ENCODE results near the gene SCRN2.

Gene SCRN2

GRCh38 chr17:47840742-47841487, at the start of gene SCRN2:
Gene SCRN2 (minus strand): TSS chr17:47841273. CDS start chr17:47840843, 430 bp downstream.
- peak; percentile 79 to 87 (median 83) for DNase-seq (ENCODE audit: low read depth in 3 of 3)

GRCh38 chr17:47889734-47890529, 48.9 kb upstream of the SCRN2 start:
- peak; percentile 78 to 92 (median 87) for DNase-seq (ENCODE audit: low read depth in 3 of 3)

- DNase-seq (ENCODE audit: low read depth in 3 of 3), result no peak
These were observed 47.2 kb upstream of the SCRN2 start for GRCh38 chr17:47888293-47888692.

GRCh38 chr17:47884905-47885730, 44.0 kb upstream of the SCRN2 start:
- no peak for DNase-seq (ENCODE audit: low read depth in 3 of 3)

GRCh38 chr17:47884427-47884740, 43.3 kb upstream of the SCRN2 start:
- no peak for DNase-seq (ENCODE audit: low read depth in 3 of 3)

- DNase-seq (ENCODE audit: low read depth in 3 of 3), result no peak
These were observed 42.7 kb upstream of the SCRN2 start for GRCh38 chr17:47883589-47884426.

- no peak for DNase-seq (ENCODE audit: low read depth in 3 of 3)
These were observed 41.9 kb upstream of the SCRN2 start for GRCh38 chr17:47882695-47883588.

GRCh38 chr17:47882247-47882646, 41.2 kb upstream of the SCRN2 start:
- no peak for DNase-seq (ENCODE audit: low read depth in 3 of 3)

- DNase-seq (ENCODE audit: low read depth in 3 of 3), result no peak
These were observed 38.8 kb upstream of the SCRN2 start for GRCh38 chr17:47879776-47880454.

- DNase-seq (ENCODE audit: low read depth in 3 of 3), result no peak
These were observed 38.0 kb upstream of the SCRN2 start for GRCh38 chr17:47879028-47879585.

- DNase-seq (ENCODE audit: low read depth in 3 of 3), result no peak
These were observed 37.3 kb upstream of the SCRN2 start for GRCh38 chr17:47878203-47879027.

GRCh38 chr17:47877368-47878034, 36.4 kb upstream of the SCRN2 start:
- no peak for DNase-seq (ENCODE audit: low read depth in 3 of 3)

GRCh38 chr17:47875011-47875985, 34.2 kb upstream of the SCRN2 start:
- no peak for DNase-seq (ENCODE audit: low read depth in 3 of 3)

GRCh38 chr17:47873200-47874090, 32.4 kb upstream of the SCRN2 start:
- DNase-seq (ENCODE audit: low read depth in 3 of 3), result no peak

- no peak for DNase-seq (ENCODE audit: low read depth in 3 of 3)
These were observed 31.6 kb upstream of the SCRN2 start for GRCh38 chr17:47872651-47873161.
